Erythroblast (primary cell): Measurements from ENCODE around the gene TFF2.

Experiments used
- GATA1 ChIP-seq: IDR thresholded peaks from 2 replicates; pipeline ENCODE4 v1.6.1; 2011; ENCODE audit warnings: low read depth, mild to moderate bottlenecking, control low read depth, low read length, moderate library complexity
- POLR2A ChIP-seq: IDR thresholded peaks from 2 replicates; pipeline ENCODE4 v1.6.1; 2011; ENCODE audit warnings: mild to moderate bottlenecking, low read length

DNA sequence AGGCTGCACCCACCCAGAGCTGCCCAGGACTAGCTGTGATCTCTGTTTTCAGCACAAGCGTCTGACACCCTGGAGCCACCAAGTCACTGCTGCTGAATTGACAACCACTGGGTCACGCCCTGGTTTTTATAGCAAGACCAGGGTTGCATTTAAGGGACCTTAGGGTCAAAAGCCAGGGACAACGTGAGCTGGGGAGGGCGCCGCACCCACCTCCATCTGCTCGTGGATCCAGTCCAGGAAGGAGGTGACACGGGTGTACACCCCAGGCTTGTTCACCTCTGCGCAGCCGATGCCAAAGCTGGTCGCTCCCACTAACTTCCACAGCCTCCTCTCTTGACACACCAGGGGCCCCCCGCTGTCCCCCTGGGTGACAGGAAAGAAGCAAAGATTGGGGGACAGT lies 24.7 kb upstream of the TFF2 start:
- TF ChIP-seq POLR2A (no peak), GATA1 (no peak)
